DND-41 (cell line): ENCODE results near the gene CCNY.

ENCODE experiments used
- ATAC-seq: fragments of 200-7000 bp; cut with Tn5 transposase; 3 replicates; pipeline ENCODE4 v1.9.1; 2021; ENCODE audit warnings: low read depth; ENCODE audit not compliant: insufficient read depth
- DNase-seq: peaks from one replicate; pipeline ENCODE4 v3.0.0-alpha.2; 2020
- H2AFZ ChIP-seq: 2 replicates; pipeline ENCODE4 v1.6.0; 2012; ENCODE audit warnings: low read depth, low read length
- H3K27ac ChIP-seq: 2 replicates; pipeline ENCODE4 v1.5.1; 2012; ENCODE audit warnings: low read length, inconsistent platforms
- H3K27me3 ChIP-seq: fragments of 200-600 bp; sonication (generic); 2 replicates; pipeline ENCODE4 v1.6.0; 2012; ENCODE audit warnings: low read length, mild to moderate bottlenecking, inconsistent platforms; ENCODE audit not compliant: insufficient read depth, poor library complexity
- H3K36me3 ChIP-seq: 2 replicates; pipeline ENCODE4 v1.5.1; 2012; ENCODE audit warnings: low read length, inconsistent platforms; ENCODE audit not compliant: insufficient read depth
- H3K4me1 ChIP-seq: 2 replicates; pipeline ENCODE4 v1.5.1; 2012; ENCODE audit warnings: mild to moderate bottlenecking, low read length; ENCODE audit not compliant: insufficient read depth
- H3K4me2 ChIP-seq: 2 replicates; pipeline ENCODE4 v1.6.0; 2012; ENCODE audit warnings: mild to moderate bottlenecking, moderate library complexity, low read length, inconsistent platforms; ENCODE audit not compliant: insufficient read depth
- H3K4me3 ChIP-seq, 2 experiments: fragments of 200-600 bp in 1 of 2; shearing (Covaris generic) in 1 of 2; 2 replicates each; pipeline ENCODE4 v1.5.1; 2012 to 2016; ENCODE audit warnings: inconsistent platforms in 2 of 2, low read length in 2 of 2, mild to moderate bottlenecking in 2 of 2, low read depth in 1 of 2, moderate library complexity in 1 of 2
- H3K79me2 ChIP-seq: 2 replicates; pipeline ENCODE4 v1.6.0; 2012; ENCODE audit warnings: low read length, inconsistent platforms; ENCODE audit not compliant: insufficient read depth
- H3K9ac ChIP-seq: 2 replicates; pipeline ENCODE4 v1.6.0; 2012; ENCODE audit warnings: low read depth, mild to moderate bottlenecking, inconsistent platforms, low read length, moderate library complexity
- H3K9me3 ChIP-seq: 2 replicates; pipeline ENCODE4 v1.5.1; 2012; ENCODE audit warnings: low read length, moderate library complexity, mild to moderate bottlenecking, inconsistent platforms; ENCODE audit not compliant: insufficient read depth, severe bottlenecking
- H4K20me1 ChIP-seq: 2 replicates; pipeline ENCODE4 v1.6.0; 2012; ENCODE audit warnings: low read length; ENCODE audit not compliant: insufficient read depth
- EZH2 ChIP-seq: IDR thresholded peaks from 3 replicates; pipeline ENCODE4 v1.6.1; 2012; ENCODE audit warnings: borderline replicate concordance, low read depth, mild to moderate bottlenecking, moderate library complexity, low read length, inconsistent platforms; ENCODE audit not compliant: severe bottlenecking
- TF ChIP-seq, protein P1 (sequence below): IDR thresholded peaks from 2 replicates; pipeline ENCODE4 v1.5.1; 2012; ENCODE audit warnings: borderline replicate concordance, low read length, moderate library complexity, mild to moderate bottlenecking; ENCODE audit not compliant: poor library complexity, severe bottlenecking; ENCODE audit errors: extremely low read depth

The CCNY gene

GRCh38 chr10:35555962-35556930, 219.9 kb downstream of the CCNY start:
- H3K9me3 ChIP-seq, result no peaks in the 10 kb centered on the region
- no peaks in the 10 kb centered on the region for H4K20me1 ChIP-seq
- H3K27ac ChIP-seq, result no peak overlapping the region
- ATAC-seq (no peak), DNase-seq (no peak)
- no peak overlapping the region for H3K9ac ChIP-seq
- no peak for TF ChIP-seq EZH2
- TF ChIP-seq, protein P1, sequence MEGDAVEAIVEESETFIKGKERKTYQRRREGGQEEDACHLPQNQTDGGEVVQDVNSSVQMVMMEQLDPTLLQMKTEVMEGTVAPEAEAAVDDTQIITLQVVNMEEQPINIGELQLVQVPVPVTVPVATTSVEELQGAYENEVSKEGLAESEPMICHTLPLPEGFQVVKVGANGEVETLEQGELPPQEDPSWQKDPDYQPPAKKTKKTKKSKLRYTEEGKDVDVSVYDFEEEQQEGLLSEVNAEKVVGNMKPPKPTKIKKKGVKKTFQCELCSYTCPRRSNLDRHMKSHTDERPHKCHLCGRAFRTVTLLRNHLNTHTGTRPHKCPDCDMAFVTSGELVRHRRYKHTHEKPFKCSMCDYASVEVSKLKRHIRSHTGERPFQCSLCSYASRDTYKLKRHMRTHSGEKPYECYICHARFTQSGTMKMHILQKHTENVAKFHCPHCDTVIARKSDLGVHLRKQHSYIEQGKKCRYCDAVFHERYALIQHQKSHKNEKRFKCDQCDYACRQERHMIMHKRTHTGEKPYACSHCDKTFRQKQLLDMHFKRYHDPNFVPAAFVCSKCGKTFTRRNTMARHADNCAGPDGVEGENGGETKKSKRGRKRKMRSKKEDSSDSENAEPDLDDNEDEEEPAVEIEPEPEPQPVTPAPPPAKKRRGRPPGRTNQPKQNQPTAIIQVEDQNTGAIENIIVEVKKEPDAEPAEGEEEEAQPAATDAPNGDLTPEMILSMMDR, result no peak
- H3K36me3 ChIP-seq, result peaks cover 41% of the 10 kb centered on the region
- no peak overlapping the region for H3K4me2 ChIP-seq
- no peaks in the 10 kb centered on the region for H3K27me3 ChIP-seq
- H2AFZ ChIP-seq, result no peak overlapping the region
- no peaks in the 10 kb centered on the region for H3K4me1 ChIP-seq
- H3K79me2 ChIP-seq, result no peaks in the 10 kb centered on the region
- no peak overlapping the region for H3K4me3 ChIP-seq

GRCh38 chr10:35558276-35558675, 222.0 kb downstream of the CCNY start:
- H3K27me3 ChIP-seq, result no peaks in the 10 kb centered on the region
- H4K20me1 ChIP-seq, result no peaks in the 10 kb centered on the region
- no peaks in the 10 kb centered on the region for H3K79me2 ChIP-seq
- peaks cover 36% of the 10 kb centered on the region for H3K36me3 ChIP-seq
- H3K27ac ChIP-seq, result no peak overlapping the region
- no peaks in the 10 kb centered on the region for H3K9me3 ChIP-seq
- H2AFZ ChIP-seq, result no peak overlapping the region
- DNase-seq, result no peak
- TF ChIP-seq, protein P1, result no peak
- TF ChIP-seq EZH2, result no peak
- H3K4me2 ChIP-seq, result no peak overlapping the region
- no peak for ATAC-seq
- no peaks in the 10 kb centered on the region for H3K4me1 ChIP-seq
- no peak overlapping the region for H3K4me3 ChIP-seq
- H3K9ac ChIP-seq, result no peak overlapping the region

DNA sequence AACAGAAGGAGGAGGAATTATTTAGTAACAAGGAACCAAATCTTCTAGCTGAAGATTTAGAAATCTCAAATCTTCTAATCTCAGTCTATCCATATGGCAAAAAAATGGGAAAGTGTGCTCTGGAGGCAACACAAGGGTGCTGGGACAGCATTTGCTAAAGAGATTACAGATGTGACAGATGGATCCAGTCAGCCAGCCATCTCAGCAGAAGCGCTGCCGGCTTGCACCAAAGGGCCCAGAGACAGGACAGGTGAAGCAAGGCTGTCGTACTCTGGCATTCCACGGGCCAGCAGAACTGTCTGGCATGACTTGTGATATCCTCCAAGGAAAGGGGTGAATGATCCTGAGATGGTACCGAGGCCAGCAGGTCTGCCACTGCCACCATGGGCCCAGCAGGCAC, 223.1 kb downstream of the CCNY start:
- H3K27me3 ChIP-seq, result no peaks in the 10 kb centered on the region
- TF ChIP-seq, protein P1, result no peak
- TF ChIP-seq EZH2, result no peak
- H3K9me3 ChIP-seq, result no peaks in the 10 kb centered on the region
- H3K4me3 ChIP-seq, result no peak overlapping the region
- DNase-seq (no peak), ATAC-seq (no peak)
- no peak overlapping the region for H2AFZ ChIP-seq
- no peaks in the 10 kb centered on the region for H3K79me2 ChIP-seq
- no peak overlapping the region for H3K27ac ChIP-seq
- H3K36me3 ChIP-seq, result peaks cover 32% of the 10 kb centered on the region
- H3K4me1 ChIP-seq, result peaks cover 3% of the 10 kb centered on the region
- no peak overlapping the region for H3K4me2 ChIP-seq
- peaks cover 3% of the 10 kb centered on the region; the same call in 1 of the 2 replicates for H4K20me1 ChIP-seq
- H3K9ac ChIP-seq, result no peak overlapping the region
